IPS-18a (cell line): Measurements from ENCODE around the gene MINDY2.
A peak's percentile ranks its signal among the peaks of the same experiment; 100 is the strongest.

Source experiments
- H3K27ac ChIP-seq: one replicate; pipeline ENCODE4 v1.5.1; 2013; ENCODE audit warnings: low read length
- H3K27me3 ChIP-seq: one replicate; pipeline ENCODE4 v1.6.1; 2013; ENCODE audit warnings: mild to moderate bottlenecking, low read length; ENCODE audit not compliant: control insufficient read depth, insufficient read depth
- H3K36me3 ChIP-seq: one replicate; pipeline ENCODE4 v1.6.1; 2013; ENCODE audit warnings: low read depth, low read length; ENCODE audit not compliant: control insufficient read depth
- H3K4me1 ChIP-seq: one replicate; pipeline ENCODE4 v1.6.1; 2013; ENCODE audit warnings: low read depth, low read length; ENCODE audit not compliant: control insufficient read depth
- H3K4me3 ChIP-seq: one replicate; pipeline ENCODE4 v1.5.1; 2013; ENCODE audit warnings: low read length
- H3K9ac ChIP-seq: one replicate; pipeline ENCODE4 v1.6.1; 2013; ENCODE audit warnings: mild to moderate bottlenecking, low read length, moderate library complexity
- H3K9me3 ChIP-seq: one replicate; pipeline ENCODE4 v1.6.1; 2013; ENCODE audit warnings: low read depth, low read length; ENCODE audit not compliant: control insufficient read depth

MINDY2 gene

DNA sequence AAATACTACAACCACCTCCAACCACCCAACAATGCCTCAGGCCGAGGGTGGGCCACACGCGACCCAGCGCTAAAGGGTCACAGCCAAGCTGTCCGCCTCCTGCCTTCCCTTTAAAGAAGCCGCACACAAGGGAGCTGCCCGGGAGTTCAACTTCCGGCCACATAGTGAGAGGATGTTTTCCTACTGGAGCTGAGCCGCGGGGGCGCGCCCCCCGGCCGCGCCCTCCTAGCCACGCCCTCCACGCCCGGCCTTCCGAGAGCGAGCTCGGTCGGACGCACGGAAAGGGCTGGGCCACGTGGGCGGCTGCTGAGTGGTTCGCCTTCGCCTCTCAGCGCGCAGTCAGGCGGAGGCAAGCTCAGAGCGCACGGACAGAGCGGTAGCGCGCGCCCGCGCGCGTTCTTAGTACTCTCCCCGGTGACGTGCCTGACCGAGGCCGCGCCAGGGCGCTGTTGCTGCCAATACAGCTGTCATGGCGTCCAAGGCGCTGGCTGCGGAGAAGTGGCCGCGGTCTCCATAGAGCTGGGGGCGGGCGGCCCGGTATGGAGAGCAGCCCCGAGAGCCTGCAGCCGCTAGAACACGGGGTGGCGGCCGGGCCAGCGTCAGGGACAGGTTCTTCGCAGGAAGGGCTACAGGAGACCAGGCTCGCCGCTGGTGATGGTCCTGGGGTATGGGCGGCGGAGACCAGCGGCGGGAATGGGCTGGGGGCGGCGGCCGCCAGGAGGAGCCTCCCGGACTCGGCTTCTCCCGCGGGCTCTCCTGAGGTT is at the start of gene MINDY2:
TSS of gene MINDY2 (plus strand) at position 446 of the 764 bp plus-strand sequence. CDS start at position 540, 94 bp downstream.
- Histone ChIP-seq H3K4me1 (peaks cover 16% of the 10 kb centered on the region), H3K9ac (peak within 1 kb of the TSS; percentile 61), H3K27ac (no peak within 1 kb of the TSS), H3K36me3 (no peaks in the 10 kb centered on the region), H3K9me3 (no peaks in the 10 kb centered on the region), H3K27me3 (no peaks in the 10 kb centered on the region), H3K4me3 (peak within 1 kb of the TSS; percentile 77)

DNA sequence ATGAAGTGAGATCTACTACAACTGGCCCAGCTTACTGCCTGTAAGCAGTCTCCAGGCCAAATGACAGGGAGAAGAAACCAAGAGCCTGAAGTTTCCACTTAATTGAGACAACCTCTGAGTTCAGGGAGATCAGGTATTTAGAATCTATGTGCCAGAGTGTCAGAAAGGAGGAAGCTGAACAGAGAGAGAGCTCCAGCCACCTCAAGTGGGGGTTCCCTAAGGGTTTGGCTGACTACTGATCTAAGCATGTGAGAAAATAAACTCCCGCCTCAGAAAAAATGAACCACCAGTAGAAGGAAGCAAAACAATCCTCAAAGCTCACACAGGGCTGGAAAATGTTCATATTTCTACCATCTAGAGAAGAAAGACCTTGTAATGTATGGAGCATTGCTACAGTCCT is 46.6 kb upstream of the MINDY2 start:
- no peak overlapping the region for H3K9ac ChIP-seq
- H3K27me3 ChIP-seq = no peaks in the 10 kb centered on the region
- no peaks in the 10 kb centered on the region for H3K9me3 ChIP-seq
- H3K4me3 ChIP-seq = no peak overlapping the region
- no peaks in the 10 kb centered on the region for H3K36me3 ChIP-seq
- H3K27ac ChIP-seq = no peak overlapping the region
- peaks cover 3% of the 10 kb centered on the region for H3K4me1 ChIP-seq

- H3K36me3 ChIP-seq = no peaks in the 10 kb centered on the region
- H3K4me3 ChIP-seq = no peak overlapping the region
- no peaks in the 10 kb centered on the region for H3K27me3 ChIP-seq
- H3K9me3 ChIP-seq = no peaks in the 10 kb centered on the region
- H3K4me1 ChIP-seq = no peaks in the 10 kb centered on the region
- no peak overlapping the region for H3K9ac ChIP-seq
- no peak overlapping the region for H3K27ac ChIP-seq
These were observed 44.2 kb upstream of the MINDY2 start for GRCh38 chr15:58726867-58727266.

GRCh38 chr15:58731756-58732535 is 39.2 kb upstream of the MINDY2 start:
- no peak overlapping the region for H3K4me3 ChIP-seq
- H3K27ac ChIP-seq = no peak overlapping the region
- H3K9me3 ChIP-seq = no peaks in the 10 kb centered on the region
- H3K9ac ChIP-seq = no peak overlapping the region
- no peaks in the 10 kb centered on the region for H3K4me1 ChIP-seq
- H3K36me3 ChIP-seq = no peaks in the 10 kb centered on the region
- H3K27me3 ChIP-seq = no peaks in the 10 kb centered on the region

GRCh38 chr15:58732625-58733363 is 38.3 kb upstream of the MINDY2 start:
- Histone ChIP-seq H3K36me3 (no peaks in the 10 kb centered on the region), H3K27ac (no peak overlapping the region), H3K4me3 (no peak overlapping the region), H3K27me3 (no peaks in the 10 kb centered on the region), H3K9me3 (no peaks in the 10 kb centered on the region), H3K4me1 (no peaks in the 10 kb centered on the region), H3K9ac (no peak overlapping the region)

DNA sequence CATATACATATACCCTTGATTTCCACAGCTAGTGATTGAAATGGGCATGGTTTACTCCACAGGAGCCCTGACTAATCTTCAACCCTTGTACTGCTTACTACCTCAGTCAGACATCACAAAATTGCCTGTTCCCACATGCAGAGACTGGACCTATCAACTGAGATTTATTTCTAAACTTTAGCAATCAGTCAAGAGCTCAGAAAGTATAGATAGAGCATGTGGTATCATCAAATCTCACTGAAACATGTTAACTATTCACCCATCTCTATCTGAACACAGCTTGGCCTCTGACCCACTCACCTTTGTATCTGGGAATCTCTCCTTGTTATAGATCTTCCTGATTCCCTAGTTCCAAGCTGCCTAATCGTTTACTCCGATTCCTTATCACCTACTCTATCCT is 36.2 kb upstream of the MINDY2 start:
- peaks cover 6% of the 10 kb centered on the region for H3K4me1 ChIP-seq
- H3K9ac ChIP-seq = no peak overlapping the region

GRCh38 chr15:58736018-58736643 is 35.0 kb upstream of the MINDY2 start:
- Histone ChIP-seq H3K27ac (no peak overlapping the region), H3K4me3 (no peak overlapping the region), H3K9ac (no peak overlapping the region), H3K27me3 (no peaks in the 10 kb centered on the region), H3K36me3 (no peaks in the 10 kb centered on the region), H3K4me1 (peaks cover 6% of the 10 kb centered on the region), H3K9me3 (no peaks in the 10 kb centered on the region)

More for the DNA sequence above, 36.2 kb upstream of the MINDY2 start:
- no peak overlapping the region for H3K4me3 ChIP-seq
- no peaks in the 10 kb centered on the region for H3K36me3 ChIP-seq
- H3K9me3 ChIP-seq = no peaks in the 10 kb centered on the region
- H3K27ac ChIP-seq = no peak overlapping the region
- no peaks in the 10 kb centered on the region for H3K27me3 ChIP-seq

DNA sequence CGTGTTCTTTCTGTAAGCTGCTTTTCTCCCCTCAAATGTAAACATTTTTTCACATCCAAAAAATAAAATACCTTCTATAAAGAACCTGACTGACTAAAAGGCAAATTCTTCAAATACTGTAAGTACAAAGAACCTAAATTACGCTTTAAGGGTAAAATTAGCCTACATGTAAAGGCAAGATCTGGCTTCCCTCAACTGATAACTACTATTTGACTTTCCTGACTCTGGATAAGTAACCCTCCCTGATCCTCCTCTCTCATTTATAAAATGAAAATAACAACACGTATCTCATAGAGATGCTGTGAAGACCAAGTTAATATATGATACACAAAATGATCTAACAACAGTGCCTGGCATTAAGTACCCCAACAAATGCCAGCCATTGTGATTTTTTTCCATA is 33.8 kb upstream of the MINDY2 start:
- H3K27me3 ChIP-seq = no peaks in the 10 kb centered on the region
- H3K36me3 ChIP-seq = no peaks in the 10 kb centered on the region
- no peaks in the 10 kb centered on the region for H3K9me3 ChIP-seq
- H3K4me1 ChIP-seq = peaks cover 6% of the 10 kb centered on the region
- no peak overlapping the region for H3K4me3 ChIP-seq
- H3K27ac ChIP-seq = no peak overlapping the region
- H3K9ac ChIP-seq = no peak overlapping the region

GRCh38 chr15:58738046-58738707 is 32.9 kb upstream of the MINDY2 start:
- no peak overlapping the region for H3K9ac ChIP-seq
- no peak overlapping the region for H3K4me3 ChIP-seq
- no peaks in the 10 kb centered on the region for H3K36me3 ChIP-seq
- H3K27me3 ChIP-seq = no peaks in the 10 kb centered on the region
- H3K4me1 ChIP-seq = peaks cover 15% of the 10 kb centered on the region
- no peak overlapping the region for H3K27ac ChIP-seq
- no peaks in the 10 kb centered on the region for H3K9me3 ChIP-seq

GRCh38 chr15:58740436-58740835 is 30.7 kb upstream of the MINDY2 start:
- H3K27ac ChIP-seq = no peak overlapping the region
- no peaks in the 10 kb centered on the region for H3K27me3 ChIP-seq
- H3K36me3 ChIP-seq = no peaks in the 10 kb centered on the region
- no peak overlapping the region for H3K9ac ChIP-seq
- no peaks in the 10 kb centered on the region for H3K9me3 ChIP-seq
- H3K4me1 ChIP-seq = peaks cover 24% of the 10 kb centered on the region
- no peak overlapping the region for H3K4me3 ChIP-seq

GRCh38 chr15:58741032-58741431 is 30.1 kb upstream of the MINDY2 start:
- Histone ChIP-seq H3K9me3 (no peaks in the 10 kb centered on the region), H3K9ac (no peak overlapping the region), H3K4me1 (peaks cover 24% of the 10 kb centered on the region), H3K4me3 (no peak overlapping the region), H3K36me3 (no peaks in the 10 kb centered on the region), H3K27ac (no peak overlapping the region), H3K27me3 (no peaks in the 10 kb centered on the region)
